ENCODE measurements around the gene SORCS1.

GRCh38 chr10:106973288-106973687, 191.2 kb downstream of the SORCS1 start:
- TF ChIP-seq CTCF (IDR thresholded peaks at IDR 0.05) (no peak), POLR2A (IDR thresholded peaks at IDR 0.05) (no peak)
